Activated CD8-positive, alpha-beta T cell treated with anti-CD3 and anti-CD28 coated beads, Interleukin-2, amount 10 ng/mL, durations not matched to agents 7 days and 5 days (primary cell): ENCODE results near the gene IL17B. TPM values are rescaled to one million over a fixed set of nuclear protein-coding genes. Genes with fewer than 3 reads are reported as not detected.
"Not testable (repeated sequence)": the region's sequence is repeated elsewhere in the genome, so short reads cannot be mapped to it uniquely, and the experiment has no call there.

ENCODE experiments used
- ATAC-seq: fragments of 150-1000 bp; cut with Tn5 transposase; one replicate; pipeline ENCODE4 v1.10.0; 2021; ENCODE audit warnings: moderate library complexity
- CTCF ChIA-PET: fragments of 350-600 bp; sonication (Branson Sonifier 250); formaldehyde crosslinking; loops from one replicate; lab custom pipeline; 2021; ENCODE audit warnings: antibody characterized with exemption; lab: Charles Lee
- POLR2A ChIA-PET: fragments of 350-600 bp; sonication (Branson Sonifier 250); formaldehyde crosslinking; loops from one replicate; lab custom pipeline; 2021; ENCODE audit warnings: antibody characterized with exemption; lab: Charles Lee
- DNase-seq: peaks from one replicate; pipeline ENCODE4 v3.0.0-alpha.2; 2020
- H3K27ac Mint-ChIP-seq: one replicate; pipeline ENCODE4 v1.8.0; 2021; ENCODE audit warnings: mild to moderate bottlenecking, mixed read lengths
- H3K27me3 Mint-ChIP-seq: one replicate; pipeline ENCODE4 v1.8.0; 2021; ENCODE audit warnings: low read depth, mixed read lengths
- H3K36me3 Mint-ChIP-seq: one replicate; pipeline ENCODE4 v1.8.0; 2021; ENCODE audit warnings: low read depth, mixed read lengths
- H3K4me1 Mint-ChIP-seq: one replicate; pipeline ENCODE4 v1.8.0; 2021; ENCODE audit warnings: low read depth, mixed read lengths
- H3K4me3 Mint-ChIP-seq: one replicate; pipeline ENCODE4 v1.8.0; 2021; ENCODE audit warnings: mild to moderate bottlenecking, mixed read lengths
- H3K9me3 Mint-ChIP-seq: one replicate; pipeline ENCODE4 v1.8.0; 2022; ENCODE audit warnings: mixed read lengths; ENCODE audit not compliant: insufficient read depth
- total RNA-seq, 2 experiments: library from RNA; stranded (reverse); gene quantifications; one replicate each; pipeline ENCODE4 v1.2.3, GENCODE V29; 2021

Gene IL17B
- total RNA-seq, 2 experiments from 2014 or later: not detected

GRCh38 chr5:149406203-149406978 lies 27.3 kb upstream of the IL17B start:
- H3K27me3 Mint-ChIP-seq: no peaks in the 10 kb centered on the region
- H3K36me3 Mint-ChIP-seq: no peaks in the 10 kb centered on the region
- DNase-seq (no peak), ATAC-seq (no peak)
- H3K4me3 Mint-ChIP-seq: no peak overlapping the region
- no peaks in the 10 kb centered on the region for H3K9me3 Mint-ChIP-seq
- ChIA-PET POLR2A (interaction anchor here (0.6 kb wide), 2 partner anchors 149 to 152 kb away, joined by 3 read pairs; no protein-coding TSS in a partner anchor), CTCF (interaction anchor here (1.9 kb wide), 1 partner anchor 28 kb away, joined by 5 read pairs; no protein-coding TSS in a partner anchor)
- no peak overlapping the region for H3K27ac Mint-ChIP-seq
- H3K4me1 Mint-ChIP-seq: no peaks in the 10 kb centered on the region

GRCh38 chr5:149405550-149406202 lies 26.6 kb upstream of the IL17B start:
- Mint-ChIP-seq H3K27me3 (no peaks in the 10 kb centered on the region), H3K4me3 (no peak overlapping the region), H3K27ac (no peak overlapping the region), H3K36me3 (no peaks in the 10 kb centered on the region), H3K9me3 (no peaks in the 10 kb centered on the region), H3K4me1 (no peaks in the 10 kb centered on the region)
- ChIA-PET POLR2A (no interaction called here), CTCF (interaction anchor here (1.9 kb wide), 1 partner anchor 28 kb away, joined by 5 read pairs; no protein-coding TSS in a partner anchor)
- DNase-seq (no peak), ATAC-seq (no peak)

DNA sequence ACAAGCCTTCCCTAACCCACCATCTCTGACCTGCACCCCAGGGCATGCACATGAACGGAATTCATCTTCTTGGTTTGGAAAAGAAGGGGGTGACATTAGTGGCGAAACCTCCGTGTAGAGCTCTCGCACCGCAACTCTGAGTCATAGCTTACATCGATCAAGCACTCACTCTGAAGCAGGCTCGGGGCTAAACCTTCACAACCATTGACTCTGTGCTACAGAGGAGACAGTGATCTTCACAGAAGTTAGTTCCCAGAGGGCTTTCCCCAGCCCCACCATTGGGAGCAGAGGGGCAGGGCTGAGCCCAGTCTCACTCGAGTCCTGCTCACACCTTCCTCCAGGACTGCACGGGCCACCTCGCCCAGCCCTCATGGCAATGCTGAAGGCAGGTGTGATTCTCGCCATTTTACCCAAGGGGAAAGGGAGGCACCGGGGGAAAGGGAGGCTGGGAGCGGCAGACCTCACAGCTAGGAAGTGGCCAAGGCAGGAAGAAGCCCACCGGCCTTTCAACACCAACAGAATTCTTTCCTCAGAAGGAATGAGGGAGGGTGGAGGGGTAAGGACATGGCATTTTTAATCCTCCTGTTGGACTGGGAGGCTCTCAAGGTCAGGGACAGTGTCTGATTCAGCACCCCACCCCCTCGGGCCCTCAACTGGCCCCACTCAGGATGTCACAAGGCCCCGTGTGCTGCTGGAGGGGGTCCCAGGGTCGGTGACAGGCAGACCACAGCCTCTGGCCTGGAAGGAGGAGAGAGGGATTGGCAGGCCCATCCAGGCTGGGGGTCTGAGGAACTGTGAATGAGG lies 25.9 kb upstream of the IL17B start:
- no peaks in the 10 kb centered on the region for H3K4me1 Mint-ChIP-seq
- H3K4me3 Mint-ChIP-seq: no peak overlapping the region
- H3K36me3 Mint-ChIP-seq: no peaks in the 10 kb centered on the region
- ChIA-PET CTCF (no interaction called here), POLR2A (interaction anchor here (0.6 kb wide), 1 partner anchor 157 kb away, joined by 3 read pairs; no protein-coding TSS in a partner anchor)
- ATAC-seq: no peak
- no peak for DNase-seq
- no peaks in the 10 kb centered on the region for H3K27me3 Mint-ChIP-seq
- no peak overlapping the region for H3K27ac Mint-ChIP-seq
- no peaks in the 10 kb centered on the region for H3K9me3 Mint-ChIP-seq

DNA sequence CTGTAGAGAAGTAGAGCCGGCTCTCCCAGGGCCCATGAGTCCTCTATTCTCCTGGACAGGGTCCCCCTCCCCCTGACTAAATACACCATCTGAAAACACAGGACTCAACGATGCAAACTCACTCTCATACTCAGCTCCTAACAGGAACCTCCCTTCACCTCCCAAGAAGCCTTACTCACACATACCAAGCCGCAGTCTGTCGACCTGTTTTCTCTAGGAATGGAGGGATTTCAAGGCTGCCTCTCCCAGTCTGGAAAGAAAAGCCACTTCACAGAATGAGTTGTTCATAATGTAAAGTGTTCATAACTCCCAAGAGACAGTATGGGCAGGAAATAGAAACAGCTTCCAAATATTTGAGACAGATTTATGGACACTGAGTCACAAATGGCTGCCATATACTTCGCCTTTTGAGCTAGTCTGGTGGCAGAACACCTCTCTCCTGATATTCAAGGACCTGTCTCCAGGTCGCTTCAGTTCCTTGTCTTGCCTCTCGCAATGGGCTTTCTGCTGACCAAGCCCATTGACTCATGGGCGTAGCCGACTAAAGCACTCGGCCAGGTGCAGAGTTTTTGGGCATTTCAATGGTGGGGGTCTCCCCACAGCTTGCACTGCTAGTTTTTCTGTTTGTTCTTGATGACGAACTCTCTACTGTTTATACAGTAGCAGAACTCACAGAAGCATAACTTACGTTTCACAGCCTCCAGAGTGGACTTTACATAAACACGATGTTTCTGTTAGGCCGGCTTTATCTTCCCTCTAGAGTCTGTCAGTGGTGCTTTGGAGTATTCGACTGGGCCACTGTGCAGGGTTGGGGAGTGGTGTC lies 25.0 kb upstream of the IL17B start:
- no peaks in the 10 kb centered on the region for H3K36me3 Mint-ChIP-seq
- no peak overlapping the region for H3K4me3 Mint-ChIP-seq
- ATAC-seq (no peak), DNase-seq (no peak)
- H3K9me3 Mint-ChIP-seq: no peaks in the 10 kb centered on the region
- no peaks in the 10 kb centered on the region for H3K27me3 Mint-ChIP-seq
- H3K27ac Mint-ChIP-seq: no peak overlapping the region
- ChIA-PET CTCF (interaction anchor here (0.9 kb wide), 1 partner anchor 36 kb away, joined by 4 read pairs; no protein-coding TSS in a partner anchor), POLR2A (no interaction called here)
- H3K4me1 Mint-ChIP-seq: no peaks in the 10 kb centered on the region

GRCh38 chr5:149402291-149402690 lies 23.2 kb upstream of the IL17B start:
- Mint-ChIP-seq H3K27me3 (no peaks in the 10 kb centered on the region), H3K4me1 (no peaks in the 10 kb centered on the region), H3K36me3 (no peaks in the 10 kb centered on the region), H3K27ac (no peak overlapping the region), H3K9me3 (no peaks in the 10 kb centered on the region), H3K4me3 (no peak overlapping the region)
- ChIA-PET POLR2A (no interaction called here), CTCF (no interaction called here)
- DNase-seq (no peak), ATAC-seq (no peak)

DNA sequence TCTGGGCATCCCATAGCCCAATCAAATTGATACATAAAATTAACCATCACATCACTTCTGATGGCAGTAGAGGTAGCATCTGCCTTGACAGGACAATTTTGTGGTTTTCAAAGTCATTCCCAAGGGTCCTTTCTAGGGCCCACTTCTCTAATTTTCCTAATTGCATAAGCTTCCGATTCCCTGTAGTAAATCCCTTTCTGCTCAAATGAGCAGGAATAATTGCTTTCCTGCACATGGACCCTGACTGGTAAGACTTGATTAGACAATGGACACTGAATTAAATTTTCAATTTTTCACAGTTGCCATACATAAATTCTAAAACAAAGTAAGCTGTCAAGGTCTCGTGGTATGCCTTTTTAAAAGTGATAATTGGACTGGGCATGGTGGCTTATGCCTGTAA lies 22.0 kb upstream of the IL17B start:
- Mint-ChIP-seq H3K9me3 (no peaks in the 10 kb centered on the region), H3K27ac (no peak overlapping the region), H3K27me3 (no peaks in the 10 kb centered on the region), H3K4me1 (no peaks in the 10 kb centered on the region), H3K4me3 (no peak overlapping the region), H3K36me3 (no peaks in the 10 kb centered on the region)
- DNase-seq (no peak), ATAC-seq (no peak)
- ChIA-PET POLR2A (no interaction called here), CTCF (interaction anchor here (1.0 kb wide), 1 partner anchor 33 kb away, joined by 3 read pairs; no protein-coding TSS in a partner anchor)

GRCh38 chr5:149400304-149400703 lies 21.2 kb upstream of the IL17B start:
- Mint-ChIP-seq H3K36me3 (no peaks in the 10 kb centered on the region), H3K4me3 (no peak overlapping the region), H3K27me3 (no peaks in the 10 kb centered on the region), H3K9me3 (no peaks in the 10 kb centered on the region), H3K27ac (no peak overlapping the region), H3K4me1 (no peaks in the 10 kb centered on the region)
- CTCF ChIA-PET: no interaction called here
- POLR2A ChIA-PET: no interaction called here
- ATAC-seq (no peak), DNase-seq (no peak)

DNA sequence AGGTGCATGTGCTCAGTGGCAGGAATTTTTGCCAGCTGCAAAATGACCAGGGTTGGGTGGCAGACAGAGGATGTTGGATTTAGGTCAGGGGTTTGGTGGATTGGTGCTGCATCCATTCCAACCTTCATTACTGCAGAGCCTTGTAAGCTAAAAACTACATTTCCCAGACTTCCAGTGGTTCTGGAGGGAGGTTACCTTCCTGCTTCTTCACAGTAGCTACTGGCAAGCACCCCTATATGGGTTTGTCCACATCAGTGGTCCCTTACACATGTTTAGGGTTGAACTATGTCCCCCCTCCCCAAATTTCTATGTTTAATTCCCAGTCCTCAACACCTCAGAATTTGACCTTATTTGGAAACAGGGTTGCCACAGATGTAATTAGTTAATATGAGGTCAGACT lies 20.7 kb upstream of the IL17B start:
- no peak for DNase-seq
- no peaks in the 10 kb centered on the region for H3K9me3 Mint-ChIP-seq
- ChIA-PET CTCF (no interaction called here), POLR2A (no interaction called here)
- no peak overlapping the region for H3K27ac Mint-ChIP-seq
- no peaks in the 10 kb centered on the region for H3K4me1 Mint-ChIP-seq
- H3K36me3 Mint-ChIP-seq: no peaks in the 10 kb centered on the region
- no peaks in the 10 kb centered on the region for H3K27me3 Mint-ChIP-seq
- H3K4me3 Mint-ChIP-seq: no peak overlapping the region
- no peak for ATAC-seq

GRCh38 chr5:149398747-149399266 lies 19.7 kb upstream of the IL17B start:
- POLR2A ChIA-PET, H3K4me1 Mint-ChIP-seq, H3K27me3 Mint-ChIP-seq, DNase-seq, H3K36me3 Mint-ChIP-seq, ATAC-seq, H3K9me3 Mint-ChIP-seq, H3K27ac Mint-ChIP-seq, H3K4me3 Mint-ChIP-seq, CTCF ChIA-PET: not testable (repeated sequence)

DNA sequence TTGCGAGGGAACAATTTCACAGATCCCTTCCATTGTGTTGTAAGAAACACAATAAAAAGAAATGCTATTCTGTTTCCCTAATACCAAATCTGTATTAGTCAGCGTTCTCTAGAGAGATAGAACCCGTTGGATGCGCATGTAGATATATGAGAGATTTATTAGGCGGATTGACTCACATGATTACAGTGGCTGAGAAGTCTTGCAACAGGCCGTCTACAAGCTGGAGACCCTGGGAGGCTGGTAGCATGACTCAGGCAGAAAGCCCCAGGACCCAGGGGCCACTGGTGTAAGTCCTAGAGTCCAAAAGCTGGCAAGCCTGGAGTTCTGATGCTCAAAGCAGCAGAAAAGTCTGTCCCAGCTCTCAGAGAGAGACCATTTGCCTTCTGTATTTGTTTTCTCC lies 18.4 kb upstream of the IL17B start:
- no peaks in the 10 kb centered on the region for H3K36me3 Mint-ChIP-seq
- H3K4me1 Mint-ChIP-seq: no peaks in the 10 kb centered on the region
- ChIA-PET CTCF (no interaction called here), POLR2A (no interaction called here)
- DNase-seq (no peak), ATAC-seq (no peak)
- no peaks in the 10 kb centered on the region for H3K27me3 Mint-ChIP-seq
- H3K9me3 Mint-ChIP-seq: no peaks in the 10 kb centered on the region
- H3K4me3 Mint-ChIP-seq: no peak overlapping the region
- H3K27ac Mint-ChIP-seq: no peak overlapping the region

DNA sequence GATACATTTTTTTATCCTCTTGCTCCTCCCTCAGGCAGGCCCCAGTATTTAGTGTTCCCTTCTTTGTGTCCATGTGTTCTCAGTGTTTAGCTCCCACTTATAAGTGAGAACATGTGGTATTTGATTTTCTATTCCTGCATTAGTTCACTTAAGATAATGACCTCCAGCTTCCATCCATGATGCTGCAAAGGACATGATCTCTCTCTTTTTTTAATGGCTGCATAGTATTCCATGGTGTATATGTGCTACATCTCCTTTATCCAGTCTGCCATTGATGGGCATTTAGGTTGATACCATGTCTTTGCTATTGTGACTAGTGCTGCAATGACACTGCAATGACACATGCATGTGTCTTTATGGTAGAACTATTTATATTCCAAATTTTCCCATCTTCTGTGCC lies 15.9 kb upstream of the IL17B start:
- H3K4me1 Mint-ChIP-seq, POLR2A ChIA-PET, H3K4me3 Mint-ChIP-seq, DNase-seq, CTCF ChIA-PET, H3K27ac Mint-ChIP-seq, H3K27me3 Mint-ChIP-seq, H3K9me3 Mint-ChIP-seq, ATAC-seq, H3K36me3 Mint-ChIP-seq: not testable (repeated sequence)
